AG09309 (cell line): ENCODE measurements around the gene LRMDA.

ENCODE experiments used
- DNase-seq: peaks from one replicate; pipeline ENCODE4 v3.0.0-alpha.2; 2010; ENCODE audit warnings: low read depth
- H3K4me3 ChIP-seq: 2 replicates; pipeline ENCODE4 v1.5.1; 2011; ENCODE audit warnings: mild to moderate bottlenecking, low read depth, low read length, moderate library complexity; ENCODE audit not compliant: control insufficient read depth
- CTCF ChIP-seq: IDR thresholded peaks from 2 replicates; pipeline ENCODE4 v1.5.1; 2011; ENCODE audit warnings: mild to moderate bottlenecking, low read depth, low read length, inconsistent platforms; ENCODE audit not compliant: insufficient read depth, control insufficient read depth; ENCODE audit errors: missing control alignments

Gene LRMDA

GRCh38 chr10:76034353-76035205, 603.2 kb downstream of the LRMDA start:
- H3K4me3 ChIP-seq = no peak overlapping the region
- TF ChIP-seq CTCF = no peak
- DNase-seq = no peak

GRCh38 chr10:76035206-76036110, 604.0 kb downstream of the LRMDA start:
- no peak for DNase-seq
- no peak for TF ChIP-seq CTCF
- no peak overlapping the region for H3K4me3 ChIP-seq

GRCh38 chr10:76036111-76036940, 604.9 kb downstream of the LRMDA start:
- H3K4me3 ChIP-seq = no peak overlapping the region
- TF ChIP-seq CTCF = peak; percentile 96
- peak; percentile 14 for DNase-seq

- no peak for TF ChIP-seq CTCF
- no peak for DNase-seq
- no peak overlapping the region for H3K4me3 ChIP-seq
Measured at GRCh38 chr10:76036962-76037361, 605.5 kb downstream of the LRMDA start.

GRCh38 chr10:76037531-76038155, 606.2 kb downstream of the LRMDA start:
- TF ChIP-seq CTCF = no peak
- no peak for DNase-seq
- H3K4me3 ChIP-seq = no peak overlapping the region
